Aorta (tissue), 5 donors: ENCODE measurements around the gene PLEKHM3. TPM values are rescaled to one million over a fixed set of nuclear protein-coding genes. Genes with fewer than 3 reads are reported as not detected.

Experiments
- ATAC-seq: fragments of 200-7000 bp; cut with Tn5 transposase; one replicate; pipeline ENCODE4 v1.9.1; 2022; ENCODE audit warnings: moderate library complexity; ENCODE audit not compliant: low FRiP score
- DNase-seq, 2 donors: peaks; one replicate each; pipeline ENCODE4 v3.0.0-alpha.2; 2020
- H3K27ac ChIP-seq, 2 donors: one replicate each; pipeline ENCODE4 v1.5.1; 2013; ENCODE audit warnings: low read length in 2 of 2, mild to moderate bottlenecking in 2 of 2, moderate library complexity in 2 of 2, control low read depth in 1 of 2, inconsistent platforms in 1 of 2, low read depth in 1 of 2
- H3K27me3 ChIP-seq, 2 donors: one replicate each; pipeline ENCODE4 v1.6.1; 2013; ENCODE audit warnings: control low read depth in 1 of 2, low read length in 1 of 2, mild to moderate bottlenecking in 1 of 2, moderate library complexity in 1 of 2; ENCODE audit not compliant: insufficient read depth in 2 of 2, control insufficient read depth in 1 of 2
- H3K36me3 ChIP-seq, 2 donors: one replicate each; pipeline ENCODE4 v1.6.1; 2013; ENCODE audit warnings: control low read depth in 1 of 2, low read length in 1 of 2, mild to moderate bottlenecking in 1 of 2; ENCODE audit not compliant: insufficient read depth in 2 of 2, control insufficient read depth in 1 of 2
- H3K4me1 ChIP-seq, 2 donors: one replicate each; pipeline ENCODE4 v1.6.1; 2013; ENCODE audit warnings: low read length in 2 of 2, control low read depth in 1 of 2, mild to moderate bottlenecking in 1 of 2, moderate library complexity in 1 of 2; ENCODE audit not compliant: insufficient read depth in 2 of 2, control insufficient read depth in 1 of 2
- H3K4me3 ChIP-seq, 2 donors: one replicate each; pipeline ENCODE4 v1.5.1; 2013; ENCODE audit warnings: low read length in 2 of 2, control low read depth in 1 of 2, mild to moderate bottlenecking in 1 of 2
- H3K9me3 ChIP-seq: one replicate; pipeline ENCODE4 v1.6.1; 2013; ENCODE audit warnings: mild to moderate bottlenecking, low read length; ENCODE audit not compliant: control insufficient read depth
- WGBS, 2 donors: extraction: QIAGEN DNeasy Blood & Tissue Kit; methylation state at CpG; one replicate each; pipeline ENCODE4 v1.1.7; 2013; 5-methylcytosine and 5-hydroxymethylcytosine counted together
- intact Hi-C, 2 donors: fragments of 100-400 bp; cut with DNase I; formaldehyde crosslinking; loops; one replicate each; pipeline versions ENCODE4 v1.14.2 to v1.15.0; 2022
- polyA plus RNA-seq, 2 donors: library from polyadenylated mRNA; stranded (reverse); fragments of 200-250 nt; gene quantifications; one replicate each; pipeline ENCODE4 v1.2.3, GENCODE V29; 2013
- total RNA-seq, 2 donors: library from RNA; stranded (reverse); fragmentation: NEBNext Ultra II Directional; extraction: Animal tissue kit (Norgen Biotek cat#: 25700); gene quantifications; one replicate each; pipeline ENCODE4 v1.2.1, GENCODE V29; 2021
- donor health status: healthy with polysubstance abuse.
- donor health status: Bipolar disorder and iron deficiency.
- donor health status: DM: no; HTN: no; CAD: no.
- donor health status: DM: no; HTN: no; CAD: no.
- donor health status: DM: yes; HTN: yes; CAD: no.

The PLEKHM3 gene
- total and polyA plus RNA-seq, 4 donors: 2.8 to 18.9 (median 9.3) TPM

DNA sequence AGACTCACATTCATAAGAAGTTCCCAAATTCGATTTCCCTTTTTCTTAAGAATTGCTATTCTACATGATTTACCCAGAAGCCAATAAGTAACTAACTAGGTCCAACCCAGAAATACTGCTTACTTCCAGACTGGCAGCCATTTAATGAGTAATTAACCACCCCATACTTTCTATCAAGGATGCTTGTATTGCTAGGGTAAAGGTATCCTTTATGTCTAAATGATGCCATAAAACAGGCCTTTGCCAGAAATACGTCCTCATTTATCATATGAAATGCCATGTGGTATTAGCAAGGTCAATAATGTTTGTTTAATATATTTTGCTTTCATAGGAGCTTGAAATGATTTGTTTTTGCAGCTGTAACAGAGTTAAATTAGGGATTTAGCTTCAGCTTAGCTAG lies 56.1 kb downstream of the PLEKHM3 start:
- Histone ChIP-seq H3K4me3 (no peak overlapping the region), H3K36me3 (no peaks in the 10 kb centered on the region), H3K27ac (no peak overlapping the region), H3K27me3 (no peaks in the 10 kb centered on the region), H3K4me1 (peaks cover 0 to 2% of the 10 kb centered on the region in 2 donors), H3K9me3 (no peaks in the 10 kb centered on the region)
- 81 to 89% methylated on average over 2 of the region's 2 CpGs for WGBS, 2 donors
- no peak for ATAC-seq
- intact Hi-C loops: no loop called here
- DNase-seq: no peak

DNA sequence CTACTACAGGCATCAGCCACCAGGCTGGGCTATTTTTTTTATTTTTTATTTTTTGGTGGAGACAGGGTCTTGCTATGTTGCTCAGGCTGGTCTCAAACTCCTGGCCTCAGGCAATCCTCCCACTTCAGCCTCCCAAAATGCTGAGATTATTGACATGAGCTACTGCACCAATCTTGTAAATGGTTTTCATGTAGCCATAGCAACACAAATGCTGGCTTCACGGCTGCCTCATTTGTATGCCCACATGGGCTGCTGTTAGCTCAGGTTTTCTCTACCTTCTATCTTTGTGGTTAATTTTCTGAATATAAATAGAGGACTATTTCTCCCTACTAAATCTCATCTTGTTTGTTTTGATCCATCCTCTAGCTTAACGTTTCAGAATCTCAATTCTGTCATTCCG lies 58.2 kb downstream of the PLEKHM3 start:
- intact Hi-C loops: no loop called here
- WGBS, 2 donors: 83 to 84% methylated on average over 3 of the region's 3 CpGs

DNA sequence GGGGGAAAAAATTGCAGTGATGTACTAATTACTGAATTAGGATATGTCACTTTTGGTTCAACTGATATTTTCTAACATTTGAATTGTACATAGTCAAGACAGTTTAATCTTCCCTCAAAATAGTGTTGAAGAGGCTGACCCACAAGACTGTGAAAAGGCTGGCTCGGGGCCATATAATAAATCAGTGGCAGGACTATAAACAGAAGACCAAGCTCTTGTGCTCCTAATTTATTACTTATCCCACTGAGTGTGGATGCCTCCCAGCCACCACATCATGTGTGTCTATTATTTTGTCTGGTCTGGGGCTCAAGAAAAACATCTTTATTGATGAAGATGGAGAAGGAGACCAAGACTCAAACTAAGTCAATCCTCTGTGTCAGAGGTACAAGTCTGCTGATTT lies 64.4 kb downstream of the PLEKHM3 start:
- DNase-seq (no peak), ATAC-seq (no peak)
- 68 to 84% methylated on average over 1 of the region's 1 CpG for WGBS, 2 donors
- H3K27ac ChIP-seq: no peak overlapping the region
- intact Hi-C loops: no loop called here
- no peaks in the 10 kb centered on the region for H3K36me3 ChIP-seq
- H3K4me3 ChIP-seq: no peak overlapping the region
- H3K27me3 ChIP-seq: no peaks in the 10 kb centered on the region
- no peaks in the 10 kb centered on the region for H3K9me3 ChIP-seq
- peaks cover 0 to 1% of the 10 kb centered on the region in 2 donors for H3K4me1 ChIP-seq

More for the DNA sequence above, 58.2 kb downstream of the PLEKHM3 start:
- no peak for ATAC-seq
- DNase-seq: no peak
- Histone ChIP-seq H3K9me3 (no peaks in the 10 kb centered on the region), H3K4me1 (peaks cover 0 to 2% of the 10 kb centered on the region in 2 donors), H3K27ac (no peak overlapping the region), H3K27me3 (no peaks in the 10 kb centered on the region), H3K4me3 (no peak overlapping the region), H3K36me3 (no peaks in the 10 kb centered on the region)

DNA sequence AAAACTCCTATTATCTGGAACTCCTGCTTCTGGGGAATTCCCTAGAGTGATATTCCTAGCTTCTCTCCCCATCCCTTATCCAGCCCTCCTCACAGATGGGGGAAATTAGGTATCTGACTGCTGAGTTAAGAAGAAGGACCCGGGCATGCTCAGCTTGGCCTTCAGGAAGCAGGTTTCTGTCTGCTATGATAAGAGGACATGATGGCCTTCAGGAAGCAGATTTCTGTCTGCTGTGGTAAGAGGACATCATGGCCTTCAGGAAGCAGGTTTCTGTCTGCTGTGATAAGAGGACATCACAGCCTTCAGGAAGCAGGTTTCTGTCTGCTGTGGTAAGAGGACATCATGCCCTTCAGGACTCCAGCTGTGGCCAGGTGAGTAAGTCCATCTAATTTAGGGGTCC lies 65.2 kb downstream of the PLEKHM3 start:
- H3K9me3 ChIP-seq: no peaks in the 10 kb centered on the region
- no peak for DNase-seq
- intact Hi-C loops: no loop called here
- no peak for ATAC-seq
- no peaks in the 10 kb centered on the region for H3K36me3 ChIP-seq
- no peak overlapping the region for H3K27ac ChIP-seq
- H3K27me3 ChIP-seq: no peaks in the 10 kb centered on the region
- WGBS, 2 donors: 78 to 88% methylated on average over 1 of the region's 1 CpG
- H3K4me1 ChIP-seq: no peaks in the 10 kb centered on the region
- no peak overlapping the region for H3K4me3 ChIP-seq

DNA sequence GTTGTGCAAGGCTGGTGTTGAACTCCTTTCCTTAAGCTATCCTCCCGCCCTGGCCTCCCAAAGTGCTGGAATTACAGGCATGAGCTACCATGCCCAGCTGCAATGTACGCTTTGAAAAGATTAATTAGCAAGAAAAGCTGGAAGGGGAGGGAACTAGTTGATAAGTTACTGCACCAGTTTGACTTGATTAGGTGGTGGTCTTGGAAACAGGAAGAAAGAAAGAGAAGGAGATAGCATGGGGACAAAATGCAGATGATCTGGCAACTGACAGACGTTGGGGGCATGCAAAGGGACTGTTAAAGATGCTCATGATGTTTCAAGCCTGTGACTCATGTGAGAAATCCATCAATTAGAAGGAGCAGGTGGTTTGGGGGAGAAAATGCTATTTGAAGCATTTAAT lies 68.6 kb downstream of the PLEKHM3 start:
- DNase-seq (no peak), ATAC-seq (no peak)
- H3K36me3 ChIP-seq: no peaks in the 10 kb centered on the region
- no peak overlapping the region for H3K4me3 ChIP-seq
- H3K9me3 ChIP-seq: no peaks in the 10 kb centered on the region
- intact Hi-C loops: no loop called here
- no peaks in the 10 kb centered on the region for H3K4me1 ChIP-seq
- H3K27ac ChIP-seq: no peak overlapping the region
- H3K27me3 ChIP-seq: no peaks in the 10 kb centered on the region
- 91 to 92% methylated on average over 3 of the region's 3 CpGs for WGBS, 2 donors

DNA sequence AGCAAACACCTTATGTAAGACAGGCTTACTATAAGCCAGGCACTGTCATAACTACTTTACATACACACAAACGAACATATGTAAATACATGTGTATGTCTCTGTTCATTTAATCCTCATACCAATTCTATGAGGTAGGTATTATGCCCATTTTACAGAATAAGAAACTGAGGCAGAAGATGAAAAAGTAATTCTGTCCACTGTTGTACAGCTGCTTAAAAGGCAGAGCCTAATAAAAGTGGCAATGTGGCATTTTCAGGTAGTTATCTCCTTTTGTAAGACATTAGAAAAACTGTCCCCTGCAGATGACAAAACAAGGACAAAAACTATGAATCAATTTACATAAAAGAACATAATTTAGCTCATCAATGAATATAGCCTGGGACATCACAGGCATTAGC lies 69.9 kb downstream of the PLEKHM3 start:
- no peaks in the 10 kb centered on the region for H3K4me1 ChIP-seq
- intact Hi-C loops: no loop called here
- 55 to 95% methylated on average over 1 of the region's 1 CpG for WGBS, 2 donors
- H3K9me3 ChIP-seq: no peaks in the 10 kb centered on the region
- no peaks in the 10 kb centered on the region for H3K27me3 ChIP-seq
- DNase-seq: no peak
- H3K36me3 ChIP-seq: no peaks in the 10 kb centered on the region
- no peak overlapping the region for H3K4me3 ChIP-seq
- no peak overlapping the region for H3K27ac ChIP-seq
- ATAC-seq: no peak

DNA sequence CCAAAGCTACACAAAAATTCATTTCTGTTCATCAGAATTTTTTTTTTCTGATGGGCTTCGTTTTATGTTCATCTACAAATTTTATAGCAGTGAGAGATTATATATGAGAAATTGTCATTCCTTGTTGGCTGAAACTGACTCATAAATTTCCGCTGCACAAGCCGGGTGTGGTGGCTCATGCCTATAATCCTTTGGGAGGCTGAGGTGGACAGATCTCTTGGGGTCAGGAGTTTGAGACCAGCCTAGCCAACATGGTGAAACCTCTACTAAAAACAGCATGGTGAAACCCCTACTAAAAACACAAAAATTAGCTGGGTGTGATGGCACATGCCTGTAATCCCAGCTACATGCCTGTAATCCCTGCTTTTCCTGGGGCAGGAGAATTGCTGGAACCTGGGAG lies 72.0 kb downstream of the PLEKHM3 start:
- Histone ChIP-seq H3K9me3 (no peaks in the 10 kb centered on the region), H3K4me1 (no peaks in the 10 kb centered on the region), H3K4me3 (no peak overlapping the region), H3K27ac (no peak overlapping the region), H3K27me3 (no peaks in the 10 kb centered on the region), H3K36me3 (no peaks in the 10 kb centered on the region)
- no peak for DNase-seq
- no peak for ATAC-seq
- intact Hi-C loops: no loop called here
- 94 to 98% methylated on average over 3 of the region's 3 CpGs for WGBS, 2 donors

DNA sequence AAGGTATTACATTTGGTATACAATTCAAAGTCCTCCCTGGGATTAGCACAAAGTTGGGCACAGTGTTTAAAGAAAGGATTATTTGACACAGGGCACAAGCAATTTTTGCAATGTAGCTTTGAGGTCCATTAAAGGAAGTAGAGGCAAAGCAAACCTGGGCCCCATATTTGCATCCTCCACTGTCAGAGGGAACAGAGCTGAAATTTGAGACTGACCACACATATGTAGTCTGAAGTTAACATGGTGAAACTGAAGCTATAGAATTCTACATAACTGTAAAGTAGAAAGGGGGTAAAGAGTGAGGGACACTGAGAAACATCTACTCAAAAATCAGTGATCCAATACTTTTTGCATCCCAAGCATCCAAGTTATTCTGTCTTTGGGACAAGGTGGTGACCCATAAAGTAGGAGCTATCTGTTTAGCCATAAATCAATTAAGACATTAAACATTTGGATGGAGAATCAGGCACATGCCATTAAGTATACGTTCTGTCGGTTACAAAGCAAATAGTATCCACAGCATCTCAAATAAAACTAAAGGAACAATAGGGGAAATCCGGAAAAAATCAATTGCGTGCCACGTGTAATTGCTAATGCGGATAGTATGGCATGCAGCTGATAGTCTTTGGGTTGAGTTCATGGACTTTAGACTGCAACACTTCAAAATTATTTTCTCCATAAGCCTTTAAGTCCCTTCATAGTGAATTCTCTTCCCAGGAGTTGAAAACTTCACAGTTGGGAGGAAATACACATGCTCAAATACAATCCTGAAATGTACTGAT lies 72.6 kb downstream of the PLEKHM3 start:
- Histone ChIP-seq H3K27me3 (no peaks in the 10 kb centered on the region), H3K27ac (no peak overlapping the region), H3K9me3 (no peaks in the 10 kb centered on the region), H3K36me3 (no peaks in the 10 kb centered on the region), H3K4me3 (no peak overlapping the region), H3K4me1 (no peaks in the 10 kb centered on the region)
- no peak for ATAC-seq
- DNase-seq: no peak
- intact Hi-C loops: no loop called here
- WGBS, 2 donors: 97 to 98% methylated on average over 6 of the region's 6 CpGs

DNA sequence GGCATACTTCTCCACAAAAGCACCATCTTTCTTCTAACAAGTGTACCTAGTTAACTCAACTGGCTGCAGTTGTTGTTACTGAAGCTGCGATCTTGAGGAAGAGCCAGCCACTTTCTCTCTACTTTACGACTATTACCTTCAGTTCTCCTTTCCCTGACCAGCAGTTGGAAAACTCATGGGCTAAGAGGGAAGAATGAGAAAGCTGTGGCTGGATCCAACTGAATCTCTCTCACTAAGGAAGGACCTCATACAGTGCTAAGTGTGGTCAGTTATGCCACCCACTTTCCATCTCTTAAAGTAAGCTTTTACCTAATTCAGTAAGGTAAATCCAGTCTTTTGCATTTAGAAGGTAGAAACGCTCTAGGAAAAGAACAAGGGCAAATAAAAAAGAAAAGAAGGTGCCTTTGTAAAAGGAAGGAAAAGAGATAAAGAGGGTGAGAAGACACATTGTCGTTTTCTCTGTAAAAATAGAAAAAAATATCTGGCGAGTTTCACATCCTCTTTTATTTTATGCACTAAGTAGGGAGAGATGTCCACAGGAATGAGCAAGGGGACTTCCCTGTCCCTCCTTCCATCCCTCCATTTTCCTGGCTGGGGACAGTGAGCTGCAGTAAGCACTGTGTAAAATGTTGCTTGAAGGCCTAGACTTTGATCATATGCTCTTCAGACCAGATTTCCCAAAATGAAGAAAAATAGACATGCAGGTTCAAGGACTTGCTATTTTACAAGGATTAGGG lies 73.4 kb downstream of the PLEKHM3 start:
- ATAC-seq: no peak
- H3K27ac ChIP-seq: no peak overlapping the region
- no peak for DNase-seq
- intact Hi-C loops: no loop called here
- no peaks in the 10 kb centered on the region for H3K36me3 ChIP-seq
- WGBS, 2 donors: 90 to 93% methylated on average over 5 of the region's 5 CpGs
- H3K9me3 ChIP-seq: no peaks in the 10 kb centered on the region
- no peaks in the 10 kb centered on the region for H3K27me3 ChIP-seq
- no peaks in the 10 kb centered on the region for H3K4me1 ChIP-seq
- no peak overlapping the region for H3K4me3 ChIP-seq
